ENCODE data around the gene CTNNA2. TPM values are rescaled to one million over a fixed set of nuclear protein-coding genes. Genes with fewer than 3 reads are reported as not detected.

The CTNNA2 gene
- total RNA-seq, 2 donors from 2014 or later: not detected

- no peak for DNase-seq (ENCODE audit: low spot score in 2 of 2)
- Mint-ChIP-seq H3K27ac (no peak overlapping the region), H3K9me3 (peaks cover 5 to 6% of the 10 kb centered on the region in 2 donors), H3K36me3 (no peaks in the 10 kb centered on the region)
- ATAC-seq: no peak
These were observed 471.6 kb downstream of the CTNNA2 start for GRCh38 chr2:79984476-79984875.

- Mint-ChIP-seq H3K9me3 (peaks cover 6 to 10% of the 10 kb centered on the region in 2 donors), H3K27ac (no peak overlapping the region), H3K36me3 (no peaks in the 10 kb centered on the region)
- ATAC-seq (no peak), DNase-seq (ENCODE audit: low spot score in 2 of 2) (no peak)
These were observed 472.3 kb downstream of the CTNNA2 start for GRCh38 chr2:79985145-79985544.

- H3K9me3 Mint-ChIP-seq: peaks cover 6 to 10% of the 10 kb centered on the region in 2 donors
- no peak for DNase-seq (ENCODE audit: low spot score in 2 of 2)
- no peak for ATAC-seq
These were observed 472.7 kb downstream of the CTNNA2 start for GRCh38 chr2:79985571-79985970.

GRCh38 chr2:79993144-79993543 lies 480.3 kb downstream of the CTNNA2 start:
- ATAC-seq (no peak), DNase-seq (ENCODE audit: low spot score in 2 of 2) (no peak)
- Mint-ChIP-seq H3K27ac (no peak overlapping the region), H3K9me3 (peaks cover 12 to 17% of the 10 kb centered on the region in 2 donors), H3K36me3 (peaks cover 0 to 12% of the 10 kb centered on the region in 2 donors)

More at GRCh38 chr2:79985571-79985970, 472.7 kb downstream of the CTNNA2 start:
- no peaks in the 10 kb centered on the region for H3K36me3 Mint-ChIP-seq
- H3K27ac Mint-ChIP-seq: no peak overlapping the region

GRCh38 chr2:79994161-79994560 lies 481.3 kb downstream of the CTNNA2 start:
- Mint-ChIP-seq H3K9me3 (peaks cover 12 to 17% of the 10 kb centered on the region in 2 donors), H3K36me3 (peaks cover 0 to 12% of the 10 kb centered on the region in 2 donors), H3K27ac (no peak overlapping the region)
- ATAC-seq: no peak
- no peak for DNase-seq (ENCODE audit: low spot score in 2 of 2)

GRCh38 chr2:79994965-79995364 lies 482.1 kb downstream of the CTNNA2 start:
- Mint-ChIP-seq H3K27ac (no peak overlapping the region), H3K36me3 (peaks cover 0 to 12% of the 10 kb centered on the region in 2 donors)
- no peak for ATAC-seq

GRCh38 chr2:79996709-79997108 lies 483.9 kb downstream of the CTNNA2 start:
- Mint-ChIP-seq H3K36me3 (peaks cover 0 to 6% of the 10 kb centered on the region in 2 donors), H3K27ac (no peak overlapping the region), H3K9me3 (peaks cover 8 to 9% of the 10 kb centered on the region in 2 donors)
- DNase-seq (ENCODE audit: low spot score in 2 of 2) (no peak), ATAC-seq (no peak)

More at GRCh38 chr2:79994965-79995364, 482.1 kb downstream of the CTNNA2 start:
- peaks cover 10 to 17% of the 10 kb centered on the region in 2 donors for H3K9me3 Mint-ChIP-seq
- no peak for DNase-seq (ENCODE audit: low spot score in 2 of 2)

GRCh38 chr2:80001701-80002101 lies 488.9 kb downstream of the CTNNA2 start:
- Mint-ChIP-seq H3K36me3 (no peaks in the 10 kb centered on the region), H3K9me3 (peaks cover 0 to 8% of the 10 kb centered on the region in 2 donors), H3K27ac (no peak overlapping the region)
- ATAC-seq (no peak), DNase-seq (ENCODE audit: low spot score in 2 of 2) (no peak)

GRCh38 chr2:80002112-80002511 lies 489.3 kb downstream of the CTNNA2 start:
- no peak for ATAC-seq
- no peak for DNase-seq (ENCODE audit: low spot score in 2 of 2)
- Mint-ChIP-seq H3K27ac (no peak overlapping the region), H3K9me3 (peaks cover 0 to 8% of the 10 kb centered on the region in 2 donors), H3K36me3 (no peaks in the 10 kb centered on the region)

- DNase-seq (ENCODE audit: low spot score in 2 of 2): no peak
- ATAC-seq: no peak
- Mint-ChIP-seq H3K27ac (no peak overlapping the region), H3K36me3 (no peaks in the 10 kb centered on the region), H3K9me3 (peaks cover 0 to 5% of the 10 kb centered on the region in 2 donors)
These were observed 489.8 kb downstream of the CTNNA2 start for GRCh38 chr2:80002568-80003157.

- DNase-seq (ENCODE audit: low spot score in 2 of 2) (no peak), ATAC-seq (no peak)
- H3K9me3 Mint-ChIP-seq: peaks cover 0 to 4% of the 10 kb centered on the region in 2 donors
- H3K27ac Mint-ChIP-seq: no peak overlapping the region
- H3K36me3 Mint-ChIP-seq: no peaks in the 10 kb centered on the region
These were observed 495.1 kb downstream of the CTNNA2 start for GRCh38 chr2:80007777-80008503.

GRCh38 chr2:80008596-80008995 lies 495.7 kb downstream of the CTNNA2 start:
- Mint-ChIP-seq H3K27ac (no peak overlapping the region), H3K9me3 (peaks cover 0 to 4% of the 10 kb centered on the region in 2 donors), H3K36me3 (no peaks in the 10 kb centered on the region)
- DNase-seq (ENCODE audit: low spot score in 2 of 2): no peak
- no peak for ATAC-seq

GRCh38 chr2:80009211-80009610 lies 496.4 kb downstream of the CTNNA2 start:
- DNase-seq (ENCODE audit: low spot score in 2 of 2) (no peak), ATAC-seq (no peak)
- no peaks in the 10 kb centered on the region for H3K36me3 Mint-ChIP-seq
- peaks cover 0 to 2% of the 10 kb centered on the region in 2 donors for H3K9me3 Mint-ChIP-seq
- H3K27ac Mint-ChIP-seq: no peak overlapping the region

- Mint-ChIP-seq H3K27ac (no peak overlapping the region), H3K36me3 (no peaks in the 10 kb centered on the region), H3K9me3 (peaks cover 0 to 3% of the 10 kb centered on the region in 2 donors)
- DNase-seq (ENCODE audit: low spot score in 2 of 2) (no peak), ATAC-seq (no peak)
These were observed 499.2 kb downstream of the CTNNA2 start for GRCh38 chr2:80012061-80012460.

- no peak for DNase-seq (ENCODE audit: low spot score in 2 of 2)
- no peak overlapping the region for H3K27ac Mint-ChIP-seq
- H3K9me3 Mint-ChIP-seq: peaks cover 2 to 3% of the 10 kb centered on the region in 2 donors
- H3K36me3 Mint-ChIP-seq: no peaks in the 10 kb centered on the region
- no peak for ATAC-seq
These were observed 501.8 kb downstream of the CTNNA2 start for GRCh38 chr2:80014637-80015036.

GRCh38 chr2:80016171-80016570 lies 503.3 kb downstream of the CTNNA2 start:
- DNase-seq (ENCODE audit: low spot score in 2 of 2): no peak
- no peaks in the 10 kb centered on the region for H3K36me3 Mint-ChIP-seq
- H3K27ac Mint-ChIP-seq: no peak overlapping the region
- ATAC-seq: no peak
- peaks cover 3 to 7% of the 10 kb centered on the region in 2 donors for H3K9me3 Mint-ChIP-seq

- ATAC-seq (no peak), DNase-seq (ENCODE audit: low spot score in 2 of 2) (no peak)
- H3K9me3 Mint-ChIP-seq: peaks cover 7 to 8% of the 10 kb centered on the region in 2 donors
- peaks cover 0 to 5% of the 10 kb centered on the region in 2 donors for H3K36me3 Mint-ChIP-seq
- no peak overlapping the region for H3K27ac Mint-ChIP-seq
These were observed 507.0 kb downstream of the CTNNA2 start for GRCh38 chr2:80019571-80020460.
